SK-N-SH treated with all-trans-retinoic acid at 6 μM for 48 hours (cell line): ENCODE results near the gene CYP2U1.

Source experiments
- ATAC-seq: fragments of 200-7000 bp; cut with Tn5 transposase; 3 replicates; pipeline ENCODE4 v1.9.1; 2020; ENCODE audit warnings: mild to moderate bottlenecking, moderate library complexity
- ARNTL ChIP-seq: fragments of 450-650 bp; formaldehyde crosslinking; IDR thresholded peaks from 2 replicates; pipeline ENCODE4 v1.5.0; 2020; ENCODE audit warnings: low read depth, mild to moderate bottlenecking, moderate library complexity, borderline replicate concordance
- CSDC2 ChIP-seq: fragments of 250-450 bp; sonication (Bioruptor Pico); IDR thresholded peaks from 2 replicates; pipeline ENCODE4 v1.5.0; 2020; ENCODE audit warnings: mild to moderate bottlenecking, moderate library complexity
- ESRRG ChIP-seq: fragments of 250-450 bp; sonication (Bioruptor Pico); IDR thresholded peaks from 2 replicates; pipeline ENCODE4 v1.6.1; 2021; ENCODE audit warnings: mild to moderate bottlenecking
- GLIS3 ChIP-seq: fragments of 250-450 bp; sonication (Bioruptor Pico); IDR thresholded peaks from 2 replicates; pipeline ENCODE4 v1.5.0; 2020; ENCODE audit warnings: mild to moderate bottlenecking, moderate library complexity
- ISL1 ChIP-seq: fragments of 250-450 bp; sonication (Bioruptor Pico); IDR thresholded peaks from 2 replicates; pipeline ENCODE4 v2.1.2; 2022; ENCODE audit warnings: mild to moderate bottlenecking, moderate library complexity
- OSR1 ChIP-seq: fragments of 250-450 bp; sonication (Bioruptor Pico); IDR thresholded peaks from 2 replicates; pipeline ENCODE4 v1.8.0; 2022; ENCODE audit warnings: moderate library complexity, mild to moderate bottlenecking, inconsistent platforms
- PPARA ChIP-seq: fragments of 250-450 bp; sonication (Bioruptor Pico); IDR thresholded peaks from 2 replicates; pipeline ENCODE4 v1.5.0; 2020; ENCODE audit warnings: mild to moderate bottlenecking, borderline replicate concordance
- RARB ChIP-seq: fragments of 250-450 bp; sonication (Bioruptor Pico); IDR thresholded peaks from 2 replicates; pipeline ENCODE4 v1.8.0; 2021; ENCODE audit warnings: mild to moderate bottlenecking, moderate library complexity
- SNAI2 ChIP-seq: fragments of 250-450 bp; sonication (Bioruptor Pico); IDR thresholded peaks from 2 replicates; pipeline ENCODE4 v1.5.0; 2020; ENCODE audit warnings: mild to moderate bottlenecking, moderate library complexity
- TCF4 ChIP-seq: fragments of 250-450 bp; sonication (Bioruptor Pico); IDR thresholded peaks from 2 replicates; pipeline ENCODE4 v1.8.0; 2021; ENCODE audit warnings: mild to moderate bottlenecking, moderate library complexity, borderline replicate concordance
- TOX ChIP-seq: fragments of 250-450 bp; sonication (Bioruptor Pico); IDR thresholded peaks from 2 replicates; pipeline ENCODE4 v1.8.0; 2021; ENCODE audit warnings: mild to moderate bottlenecking, moderate library complexity, borderline replicate concordance
- ZC3H10 ChIP-seq: fragments of 250-450 bp; sonication (Bioruptor Pico); IDR thresholded peaks from 2 replicates; pipeline ENCODE4 v1.5.1; 2021; ENCODE audit warnings: mild to moderate bottlenecking, moderate library complexity
- ZFP3 ChIP-seq: fragments of 250-450 bp; sonication (Bioruptor Pico); IDR thresholded peaks from 2 replicates; pipeline ENCODE4 v1.5.0; 2020; ENCODE audit warnings: mild to moderate bottlenecking, moderate library complexity
- ZNF565 ChIP-seq: fragments of 450-650 bp; formaldehyde crosslinking; conservative IDR thresholded peaks from 2 replicates; pipeline ENCODE4 v1.5.0; 2020; ENCODE audit warnings: low read depth, mild to moderate bottlenecking, moderate library complexity
- ZNF70 ChIP-seq: fragments of 450-650 bp; formaldehyde crosslinking; IDR thresholded peaks from 2 replicates; pipeline ENCODE4 v1.5.0; 2020; ENCODE audit warnings: mild to moderate bottlenecking, moderate library complexity
- ZNF8 ChIP-seq: fragments of 450-650 bp; formaldehyde crosslinking; IDR thresholded peaks from 2 replicates; pipeline ENCODE4 v1.5.0; 2020; ENCODE audit warnings: mild to moderate bottlenecking, moderate library complexity
- TF ChIP-seq, protein P1 (sequence below): fragments of 250-450 bp; sonication (Bioruptor Pico); IDR thresholded peaks from 2 replicates; pipeline ENCODE4 v1.5.0; 2020; ENCODE audit warnings: mild to moderate bottlenecking, moderate library complexity
- TF ChIP-seq, protein P2 (sequence below): fragments of 250-450 bp; sonication (Bioruptor Pico); IDR thresholded peaks from 2 replicates; pipeline ENCODE4 v1.5.1; 2021; ENCODE audit warnings: mild to moderate bottlenecking, moderate library complexity
- TF ChIP-seq, protein P3 (sequence below): fragments of 250-450 bp; sonication (Bioruptor Pico); IDR thresholded peaks from 2 replicates; pipeline ENCODE4 v1.8.0; 2021; ENCODE audit warnings: low read depth, mild to moderate bottlenecking, moderate library complexity, borderline replicate concordance
- TF ChIP-seq, protein P4 (sequence below): fragments of 250-450 bp; sonication (Bioruptor Pico); IDR thresholded peaks from 2 replicates; pipeline ENCODE4 v1.8.0; 2020; ENCODE audit warnings: mild to moderate bottlenecking, moderate library complexity, borderline replicate concordance

Gene CYP2U1

DNA sequence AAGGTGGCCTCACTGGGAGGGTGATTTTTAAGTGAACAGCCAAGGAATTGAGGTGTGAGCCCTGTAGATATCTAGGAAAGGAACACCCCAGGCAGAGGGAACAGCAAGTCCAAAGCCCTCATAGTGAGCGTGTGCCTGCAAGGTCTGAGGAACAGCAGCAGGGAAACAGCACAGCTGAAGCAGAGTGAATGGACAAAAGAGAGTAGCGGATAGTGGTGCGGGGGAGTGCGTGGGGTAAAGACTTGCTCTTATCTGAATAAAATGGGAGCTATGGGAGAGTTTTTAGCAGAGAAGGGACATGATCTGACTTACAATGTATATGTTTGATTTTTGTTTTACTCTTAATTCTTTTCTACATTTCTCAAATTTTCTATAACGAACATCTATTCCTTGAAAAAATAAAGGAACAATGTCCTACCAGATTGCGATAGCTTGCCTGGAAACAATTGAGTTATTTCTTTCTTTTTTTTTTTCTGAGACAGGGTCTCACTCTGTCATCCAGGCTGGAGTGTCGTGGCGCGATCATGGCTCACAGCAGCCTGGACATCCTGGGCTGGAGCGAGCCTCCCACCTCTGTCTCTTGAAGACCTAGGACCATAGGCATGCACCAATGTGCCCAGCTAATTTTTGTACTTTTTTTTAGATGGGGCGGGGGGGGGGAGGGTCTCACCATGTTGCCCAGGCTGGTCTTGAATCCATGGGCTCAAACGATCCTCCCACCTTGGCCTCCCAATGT lies 38.9 kb downstream of the CYP2U1 start (continued):
- TF ChIP-seq TOX (no peak), ISL1 (CRISPR knock-in tag) (no peak), CSDC2 (no peak), SNAI2 (CRISPR knock-in tag) (no peak), ZFP3 (CRISPR knock-in tag) (no peak)

DNA sequence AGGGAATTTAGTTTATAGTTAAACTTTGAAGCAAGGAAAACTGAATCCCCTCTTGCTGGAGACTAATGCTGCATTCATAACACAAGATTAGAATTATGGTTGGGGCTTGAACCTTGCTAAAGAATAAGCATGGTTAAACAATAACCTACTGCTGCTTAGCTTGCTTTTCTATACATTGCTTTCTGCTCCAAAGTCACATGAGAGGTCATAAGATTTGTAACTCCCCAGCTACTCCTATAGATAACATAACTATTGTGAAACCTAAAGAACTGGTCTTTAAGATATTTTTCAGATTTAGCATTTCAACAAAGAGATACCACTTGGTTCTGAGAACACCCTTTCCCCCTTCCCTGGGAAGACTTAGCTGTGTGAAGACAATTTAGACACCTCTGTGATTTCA lies 41.3 kb downstream of the CYP2U1 start:
- TF ChIP-seq ARNTL (CRISPR knock-in tag), result no peak
- no peak for TF ChIP-seq SNAI2 (CRISPR knock-in tag)
- no peak for TF ChIP-seq RARB (CRISPR knock-in tag)
- TF ChIP-seq, protein P1, sequence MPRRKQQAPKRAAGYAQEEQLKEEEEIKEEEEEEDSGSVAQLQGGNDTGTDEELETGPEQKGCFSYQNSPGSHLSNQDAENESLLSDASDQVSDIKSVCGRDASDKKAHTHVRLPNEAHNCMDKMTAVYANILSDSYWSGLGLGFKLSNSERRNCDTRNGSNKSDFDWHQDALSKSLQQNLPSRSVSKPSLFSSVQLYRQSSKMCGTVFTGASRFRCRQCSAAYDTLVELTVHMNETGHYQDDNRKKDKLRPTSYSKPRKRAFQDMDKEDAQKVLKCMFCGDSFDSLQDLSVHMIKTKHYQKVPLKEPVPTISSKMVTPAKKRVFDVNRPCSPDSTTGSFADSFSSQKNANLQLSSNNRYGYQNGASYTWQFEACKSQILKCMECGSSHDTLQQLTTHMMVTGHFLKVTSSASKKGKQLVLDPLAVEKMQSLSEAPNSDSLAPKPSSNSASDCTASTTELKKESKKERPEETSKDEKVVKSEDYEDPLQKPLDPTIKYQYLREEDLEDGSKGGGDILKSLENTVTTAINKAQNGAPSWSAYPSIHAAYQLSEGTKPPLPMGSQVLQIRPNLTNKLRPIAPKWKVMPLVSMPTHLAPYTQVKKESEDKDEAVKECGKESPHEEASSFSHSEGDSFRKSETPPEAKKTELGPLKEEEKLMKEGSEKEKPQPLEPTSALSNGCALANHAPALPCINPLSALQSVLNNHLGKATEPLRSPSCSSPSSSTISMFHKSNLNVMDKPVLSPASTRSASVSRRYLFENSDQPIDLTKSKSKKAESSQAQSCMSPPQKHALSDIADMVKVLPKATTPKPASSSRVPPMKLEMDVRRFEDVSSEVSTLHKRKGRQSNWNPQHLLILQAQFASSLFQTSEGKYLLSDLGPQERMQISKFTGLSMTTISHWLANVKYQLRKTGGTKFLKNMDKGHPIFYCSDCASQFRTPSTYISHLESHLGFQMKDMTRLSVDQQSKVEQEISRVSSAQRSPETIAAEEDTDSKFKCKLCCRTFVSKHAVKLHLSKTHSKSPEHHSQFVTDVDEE, result no peak
- TF ChIP-seq ISL1 (CRISPR knock-in tag), result no peak
- TF ChIP-seq ZFP3 (CRISPR knock-in tag), result no peak
- no peak for TF ChIP-seq PPARA (CRISPR knock-in tag)
- no peak for TF ChIP-seq ZC3H10
- TF ChIP-seq TOX, result no peak
- no peak for TF ChIP-seq GLIS3 (CRISPR knock-in tag)
- TF ChIP-seq OSR1 (CRISPR knock-in tag), result no peak
- TF ChIP-seq, protein P2, sequence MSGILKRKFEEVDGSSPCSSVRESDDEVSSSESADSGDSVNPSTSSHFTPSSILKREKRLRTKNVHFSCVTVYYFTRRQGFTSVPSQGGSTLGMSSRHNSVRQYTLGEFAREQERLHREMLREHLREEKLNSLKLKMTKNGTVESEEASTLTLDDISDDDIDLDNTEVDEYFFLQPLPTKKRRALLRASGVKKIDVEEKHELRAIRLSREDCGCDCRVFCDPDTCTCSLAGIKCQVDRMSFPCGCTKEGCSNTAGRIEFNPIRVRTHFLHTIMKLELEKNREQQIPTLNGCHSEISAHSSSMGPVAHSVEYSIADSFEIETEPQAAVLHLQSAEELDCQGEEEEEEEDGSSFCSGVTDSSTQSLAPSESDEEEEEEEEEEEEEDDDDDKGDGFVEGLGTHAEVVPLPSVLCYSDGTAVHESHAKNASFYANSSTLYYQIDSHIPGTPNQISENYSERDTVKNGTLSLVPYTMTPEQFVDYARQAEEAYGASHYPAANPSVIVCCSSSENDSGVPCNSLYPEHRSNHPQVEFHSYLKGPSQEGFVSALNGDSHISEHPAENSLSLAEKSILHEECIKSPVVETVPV (CRISPR knock-in tag), result no peak
- TF ChIP-seq ZNF565 (CRISPR knock-in tag), result no peak
- TF ChIP-seq ESRRG, result no peak
- TF ChIP-seq ZNF8 (CRISPR knock-in tag), result no peak
- no peak for TF ChIP-seq TCF4 (CRISPR knock-in tag)
- TF ChIP-seq, protein P3, sequence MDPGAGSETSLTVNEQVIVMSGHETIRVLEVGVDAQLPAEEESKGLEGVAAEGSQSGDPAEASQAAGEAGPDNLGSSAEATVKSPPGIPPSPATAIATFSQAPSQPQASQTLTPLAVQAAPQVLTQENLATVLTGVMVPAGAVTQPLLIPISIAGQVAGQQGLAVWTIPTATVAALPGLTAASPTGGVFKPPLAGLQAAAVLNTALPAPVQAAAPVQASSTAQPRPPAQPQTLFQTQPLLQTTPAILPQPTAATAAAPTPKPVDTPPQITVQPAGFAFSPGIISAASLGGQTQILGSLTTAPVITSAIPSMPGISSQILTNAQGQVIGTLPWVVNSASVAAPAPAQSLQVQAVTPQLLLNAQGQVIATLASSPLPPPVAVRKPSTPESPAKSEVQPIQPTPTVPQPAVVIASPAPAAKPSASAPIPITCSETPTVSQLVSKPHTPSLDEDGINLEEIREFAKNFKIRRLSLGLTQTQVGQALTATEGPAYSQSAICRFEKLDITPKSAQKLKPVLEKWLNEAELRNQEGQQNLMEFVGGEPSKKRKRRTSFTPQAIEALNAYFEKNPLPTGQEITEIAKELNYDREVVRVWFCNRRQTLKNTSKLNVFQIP (CRISPR knock-in tag), result no peak
- no peak for TF ChIP-seq CSDC2
- TF ChIP-seq, all 23 proteins: peak for 0
- ATAC-seq, result no peak

DNA sequence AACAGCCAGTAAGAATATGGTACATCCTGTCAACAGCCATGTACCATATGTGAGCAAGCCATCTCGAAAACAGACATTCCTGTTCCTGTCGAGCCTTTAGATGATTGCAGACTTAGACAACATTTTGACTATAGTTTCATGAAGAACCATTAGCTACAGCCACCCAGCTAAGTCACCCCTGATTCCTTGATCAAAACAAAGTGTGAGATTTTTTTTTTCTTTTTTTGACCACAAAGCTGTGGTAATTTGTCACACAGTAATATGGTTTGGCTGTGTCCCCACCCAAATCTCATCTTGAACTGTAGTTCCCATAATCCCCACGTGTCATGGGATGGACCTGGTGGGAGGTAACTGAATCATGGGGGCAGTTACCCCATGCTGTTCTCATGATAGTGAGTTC lies 43.2 kb downstream of the CYP2U1 start:
- TF ChIP-seq ARNTL (CRISPR knock-in tag) (no peak), ESRRG (no peak), GLIS3 (CRISPR knock-in tag) (no peak), TOX (no peak), ZNF565 (CRISPR knock-in tag) (no peak)
- TF ChIP-seq, protein P4, sequence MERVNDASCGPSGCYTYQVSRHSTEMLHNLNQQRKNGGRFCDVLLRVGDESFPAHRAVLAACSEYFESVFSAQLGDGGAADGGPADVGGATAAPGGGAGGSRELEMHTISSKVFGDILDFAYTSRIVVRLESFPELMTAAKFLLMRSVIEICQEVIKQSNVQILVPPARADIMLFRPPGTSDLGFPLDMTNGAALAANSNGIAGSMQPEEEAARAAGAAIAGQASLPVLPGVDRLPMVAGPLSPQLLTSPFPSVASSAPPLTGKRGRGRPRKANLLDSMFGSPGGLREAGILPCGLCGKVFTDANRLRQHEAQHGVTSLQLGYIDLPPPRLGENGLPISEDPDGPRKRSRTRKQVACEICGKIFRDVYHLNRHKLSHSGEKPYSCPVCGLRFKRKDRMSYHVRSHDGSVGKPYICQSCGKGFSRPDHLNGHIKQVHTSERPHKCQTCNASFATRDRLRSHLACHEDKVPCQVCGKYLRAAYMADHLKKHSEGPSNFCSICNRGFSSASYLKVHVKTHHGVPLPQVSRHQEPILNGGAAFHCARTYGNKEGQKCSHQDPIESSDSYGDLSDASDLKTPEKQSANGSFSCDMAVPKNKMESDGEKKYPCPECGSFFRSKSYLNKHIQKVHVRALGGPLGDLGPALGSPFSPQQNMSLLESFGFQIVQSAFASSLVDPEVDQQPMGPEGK, result no peak
- ATAC-seq, result no peak

DNA sequence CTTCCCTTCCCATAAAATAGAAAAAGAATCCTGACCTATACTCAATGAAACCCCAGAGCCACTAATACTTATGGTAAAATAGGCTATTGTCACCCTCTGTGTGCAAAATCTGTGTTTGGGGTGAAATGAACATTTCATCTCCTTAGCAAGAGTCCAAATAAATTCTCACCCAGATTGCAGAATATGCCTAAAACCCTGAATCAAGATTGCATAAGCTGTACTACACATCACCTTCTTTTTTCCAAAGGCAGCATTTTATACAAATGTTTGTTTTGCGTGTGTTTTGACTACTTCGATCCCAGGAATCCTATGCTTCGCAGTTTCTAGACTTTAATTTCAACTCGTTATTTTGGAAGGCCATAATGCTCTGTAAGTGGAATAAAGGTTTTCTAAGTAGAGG lies 46.1 kb downstream of the CYP2U1 start:
- no peak for ATAC-seq
- no peak for TF ChIP-seq PPARA (CRISPR knock-in tag)
- TF ChIP-seq, protein P3 (CRISPR knock-in tag), result no peak
- no peak for TF ChIP-seq OSR1 (CRISPR knock-in tag)
- TF ChIP-seq CSDC2, result no peak
- TF ChIP-seq, protein P4, result no peak
- no peak for TF ChIP-seq RARB (CRISPR knock-in tag)
- TF ChIP-seq, protein P2 (CRISPR knock-in tag), result no peak
- no peak for TF ChIP-seq ZNF8 (CRISPR knock-in tag)
- TF ChIP-seq TOX, result no peak
- no peak for TF ChIP-seq ZNF70 (CRISPR knock-in tag)
- TF ChIP-seq ZFP3 (CRISPR knock-in tag), result no peak
